Measurements from ENCODE around the gene IFT27. TPM values are rescaled to one million over a fixed set of nuclear protein-coding genes. Genes with fewer than 3 reads are reported as not detected.

The IFT27 gene
- total RNA-seq, 1 experiment from 2014 or later, result 19.9 TPM

DNA sequence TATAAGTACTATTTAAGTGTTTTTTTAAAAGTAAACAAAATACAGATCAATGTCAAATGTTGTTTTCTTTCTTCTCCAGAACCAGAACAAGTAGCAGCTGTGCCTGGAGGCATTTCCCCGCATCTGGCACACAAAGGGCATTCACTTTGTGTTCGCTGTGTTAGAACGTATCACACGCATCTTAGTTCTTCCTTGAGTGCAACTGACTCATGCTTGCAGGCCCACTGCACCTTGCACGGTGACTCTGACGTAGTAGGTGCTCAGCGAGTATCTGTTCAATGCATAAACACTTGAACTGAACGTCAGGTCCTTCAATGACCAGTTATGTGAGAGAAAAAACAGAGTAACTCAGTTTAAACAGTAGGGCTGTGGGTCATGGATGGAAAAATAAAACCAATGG is 3.5 kb downstream of the IFT27 start:
- ATAC-seq, result no peak
- POLR2A ChIA-PET (ENCODE audit: unreplicated experiment), result interaction anchor here (1.0 kb wide), 1 partner anchor 33 kb away, joined by 6 read pairs; no protein-coding TSS in a partner anchor
- intact Hi-C loops (cut with micrococcal nuclease), result loop anchor here (10.0 kb wide), 1 partner anchor 128 kb away; no protein-coding TSS in a partner anchor
- H3K4me1 ChIP-seq (ENCODE audit: insufficient read depth, low read length), result peaks cover 13% of the 10 kb centered on the region; the same call in 1 of the 2 replicates
- H3K27me3 ChIP-seq (ENCODE audit: low read length), result no peaks in the 10 kb centered on the region
- H3K27ac ChIP-seq (ENCODE audit: low read length), result no peak overlapping the region
- no peak for DNase-seq
- H3K79me2 ChIP-seq (ENCODE audit: low read length), result peaks cover 5% of the 10 kb centered on the region; the same call in 1 of the 2 replicates
- no peaks in the 10 kb centered on the region for H4K20me1 ChIP-seq (ENCODE audit: low read length)
- no peak overlapping the region for H2AFZ ChIP-seq (ENCODE audit: low read length)
- BruUV-seq (replicated peaks), result no TSS peak
- H3K4me3 ChIP-seq (ENCODE audit: low read length), result no peak overlapping the region
- H3K9ac ChIP-seq (ENCODE audit: low read length), result no peak overlapping the region
- no peak overlapping the region for H3K4me2 ChIP-seq (ENCODE audit: low read length)
- H3K9me2 ChIP-seq (replicated peaks; ENCODE audit: low read length), result no peaks in the 10 kb centered on the region
- CTCF ChIA-PET, result no interaction called here
- TF ChIP-seq EZH2phosphoT487 (IDR thresholded peaks at IDR 0.05; ENCODE audit: borderline replicate concordance, low read length) (no peak), EZH2 (IDR thresholded peaks at IDR 0.05; ENCODE audit: low read length, unreplicated experiment) (no peak)
- TF ChIP-seq, protein P1, sequence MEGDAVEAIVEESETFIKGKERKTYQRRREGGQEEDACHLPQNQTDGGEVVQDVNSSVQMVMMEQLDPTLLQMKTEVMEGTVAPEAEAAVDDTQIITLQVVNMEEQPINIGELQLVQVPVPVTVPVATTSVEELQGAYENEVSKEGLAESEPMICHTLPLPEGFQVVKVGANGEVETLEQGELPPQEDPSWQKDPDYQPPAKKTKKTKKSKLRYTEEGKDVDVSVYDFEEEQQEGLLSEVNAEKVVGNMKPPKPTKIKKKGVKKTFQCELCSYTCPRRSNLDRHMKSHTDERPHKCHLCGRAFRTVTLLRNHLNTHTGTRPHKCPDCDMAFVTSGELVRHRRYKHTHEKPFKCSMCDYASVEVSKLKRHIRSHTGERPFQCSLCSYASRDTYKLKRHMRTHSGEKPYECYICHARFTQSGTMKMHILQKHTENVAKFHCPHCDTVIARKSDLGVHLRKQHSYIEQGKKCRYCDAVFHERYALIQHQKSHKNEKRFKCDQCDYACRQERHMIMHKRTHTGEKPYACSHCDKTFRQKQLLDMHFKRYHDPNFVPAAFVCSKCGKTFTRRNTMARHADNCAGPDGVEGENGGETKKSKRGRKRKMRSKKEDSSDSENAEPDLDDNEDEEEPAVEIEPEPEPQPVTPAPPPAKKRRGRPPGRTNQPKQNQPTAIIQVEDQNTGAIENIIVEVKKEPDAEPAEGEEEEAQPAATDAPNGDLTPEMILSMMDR (conservative IDR thresholded peaks at IDR 0.05; ENCODE audit: low read depth, low read length), result no peak
- H3F3A ChIP-seq (ENCODE audit: low read length, unreplicated experiment), result no peaks in the 10 kb centered on the region
- H3K9me3 ChIP-seq (ENCODE audit: low read length), result no peaks in the 10 kb centered on the region
- H3K36me3 ChIP-seq (ENCODE audit: low read depth, low read length), result no peaks in the 10 kb centered on the region

DNA sequence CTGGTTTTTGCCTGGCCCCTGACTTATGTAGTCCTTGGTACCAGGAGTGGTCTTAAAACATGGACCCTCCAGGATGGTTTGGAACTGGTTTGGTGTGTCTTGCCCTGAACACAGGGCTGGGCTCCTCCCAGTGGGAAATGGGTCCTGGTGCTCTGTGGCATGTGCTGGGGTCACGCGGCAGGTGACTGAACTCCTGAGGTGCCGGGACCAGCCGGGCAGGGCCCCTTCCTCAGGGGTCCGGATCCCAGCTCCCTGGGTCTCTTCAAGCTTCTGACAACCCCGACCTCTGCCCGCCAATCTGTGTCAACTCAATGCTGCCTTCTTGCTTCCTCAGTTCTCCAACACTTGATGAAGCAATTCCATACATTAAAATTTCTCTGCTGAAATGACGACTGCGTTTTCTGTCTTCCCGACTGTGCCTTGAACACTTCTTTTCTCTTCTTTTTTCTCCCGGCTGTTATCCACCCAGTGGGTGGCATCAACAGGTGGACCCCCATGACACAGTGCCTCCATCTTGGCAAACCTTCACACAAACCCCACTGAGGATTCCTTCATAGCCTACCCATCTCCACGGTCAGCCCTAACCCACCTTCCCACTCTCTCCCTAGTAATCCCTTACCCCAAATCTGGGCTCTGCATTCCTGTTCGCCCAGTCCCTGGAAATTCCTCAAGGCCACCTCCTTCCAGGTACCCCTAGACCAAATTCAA is 4.4 kb downstream of the IFT27 start:
- BruUV-seq (replicated peaks), result no TSS peak
- H3K4me3 ChIP-seq (ENCODE audit: low read length), result no peak overlapping the region
- no peaks in the 10 kb centered on the region for H3K27me3 ChIP-seq (ENCODE audit: low read length)
- H3K4me1 ChIP-seq (ENCODE audit: insufficient read depth, low read length), result peaks cover 8% of the 10 kb centered on the region; the same call in 1 of the 2 replicates
- no peak overlapping the region for H3K27ac ChIP-seq (ENCODE audit: low read length)
- no peaks in the 10 kb centered on the region for H3K9me3 ChIP-seq (ENCODE audit: low read length)
- no peak overlapping the region for H3K4me2 ChIP-seq (ENCODE audit: low read length)
- no peaks in the 10 kb centered on the region for H3K9me2 ChIP-seq (replicated peaks; ENCODE audit: low read length)
- no peaks in the 10 kb centered on the region for H3K36me3 ChIP-seq (ENCODE audit: low read depth, low read length)
- H3K79me2 ChIP-seq (ENCODE audit: low read length), result peaks cover 5% of the 10 kb centered on the region; the same call in 1 of the 2 replicates
- H4K20me1 ChIP-seq (ENCODE audit: low read length), result no peaks in the 10 kb centered on the region
- ChIA-PET POLR2A (ENCODE audit: unreplicated experiment) (interaction anchor here (1.0 kb wide), 1 partner anchor 34 kb away, joined by 6 read pairs; no protein-coding TSS in a partner anchor), CTCF (no interaction called here)
- no peaks in the 10 kb centered on the region for H3F3A ChIP-seq (ENCODE audit: low read length, unreplicated experiment)
- DNase-seq (no peak), ATAC-seq (no peak)
- no peak overlapping the region for H2AFZ ChIP-seq (ENCODE audit: low read length)
- no peak for TF ChIP-seq EZH2phosphoT487 (IDR thresholded peaks at IDR 0.05; ENCODE audit: borderline replicate concordance, low read length)
- H3K9ac ChIP-seq (ENCODE audit: low read length), result no peak overlapping the region
- intact Hi-C loops (cut with micrococcal nuclease), result loop anchor here (10.0 kb wide), 1 partner anchor 127 kb away; no protein-coding TSS in a partner anchor

DNA sequence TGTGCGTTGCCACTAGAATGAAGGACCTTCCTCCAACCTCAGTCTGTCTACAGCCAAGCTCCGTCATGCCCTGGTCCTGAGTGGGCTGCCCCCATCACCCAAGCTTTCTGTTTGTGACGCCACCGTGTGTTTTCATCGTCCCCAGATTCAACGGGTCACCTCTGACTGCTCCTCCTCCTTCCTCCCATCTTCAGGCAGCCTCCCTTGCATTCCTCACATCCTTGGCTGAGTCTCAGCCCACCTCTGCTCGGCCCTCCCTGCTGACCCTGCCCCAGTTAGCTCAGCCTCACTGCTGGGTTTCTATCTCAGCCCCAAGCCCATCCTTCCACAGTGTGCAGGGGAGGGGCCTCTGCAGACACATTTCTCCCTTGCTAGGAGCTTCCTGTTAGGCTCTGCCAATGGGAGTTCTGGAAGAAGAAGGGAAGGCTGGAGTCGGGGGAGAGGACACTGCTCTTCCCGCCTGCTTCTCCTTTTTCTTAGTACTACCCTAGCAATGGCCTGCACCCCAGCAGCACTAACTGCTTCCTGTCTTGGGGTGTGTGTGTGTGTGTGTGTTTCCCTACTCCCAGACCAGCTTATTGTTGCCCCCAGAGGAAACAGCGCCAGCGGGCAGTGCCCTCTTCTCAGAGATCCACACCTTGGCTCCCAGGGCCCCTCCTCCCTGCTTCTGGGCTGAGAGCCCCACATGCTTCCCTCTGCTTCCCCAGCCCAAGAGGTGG is 5.2 kb downstream of the IFT27 start:
- H3F3A ChIP-seq (ENCODE audit: low read length, unreplicated experiment), result no peaks in the 10 kb centered on the region
- no peaks in the 10 kb centered on the region for H3K36me3 ChIP-seq (ENCODE audit: low read depth, low read length)
- CTCF ChIA-PET, result no interaction called here
- peaks cover 7% of the 10 kb centered on the region; the same call in 1 of the 2 replicates for H3K4me1 ChIP-seq (ENCODE audit: insufficient read depth, low read length)
- no peak overlapping the region for H3K4me2 ChIP-seq (ENCODE audit: low read length)
- no peak overlapping the region for H3K4me3 ChIP-seq (ENCODE audit: low read length)
- no peak for TF ChIP-seq EZH2 (IDR thresholded peaks at IDR 0.05; ENCODE audit: low read length, unreplicated experiment)
- TF ChIP-seq, protein P1 (conservative IDR thresholded peaks at IDR 0.05; ENCODE audit: low read depth, low read length), result no peak
- no peak for TF ChIP-seq EZH2phosphoT487 (IDR thresholded peaks at IDR 0.05; ENCODE audit: borderline replicate concordance, low read length)
- no peak overlapping the region for H3K27ac ChIP-seq (ENCODE audit: low read length)
- peaks cover 5% of the 10 kb centered on the region; the same call in 1 of the 2 replicates for H3K79me2 ChIP-seq (ENCODE audit: low read length)
- no TSS peak for BruUV-seq (replicated peaks)
- no peaks in the 10 kb centered on the region for H3K27me3 ChIP-seq (ENCODE audit: low read length)
- POLR2A ChIA-PET (ENCODE audit: unreplicated experiment), result interaction anchor here (0.6 kb wide), 1 partner anchor 15 kb away, joined by 3 read pairs; no protein-coding TSS in a partner anchor
- no peak overlapping the region for H2AFZ ChIP-seq (ENCODE audit: low read length)
- no peak for ATAC-seq
- H3K9me2 ChIP-seq (replicated peaks; ENCODE audit: low read length), result no peaks in the 10 kb centered on the region
- intact Hi-C loops (cut with micrococcal nuclease), result loop anchor here (10.0 kb wide), 1 partner anchor 126 kb away; no protein-coding TSS in a partner anchor
- DNase-seq, result no peak
- no peak overlapping the region for H3K9ac ChIP-seq (ENCODE audit: low read length)
- no peaks in the 10 kb centered on the region for H4K20me1 ChIP-seq (ENCODE audit: low read length)
- H3K9me3 ChIP-seq (ENCODE audit: low read length), result no peaks in the 10 kb centered on the region
